ENCODE results near the gene CCDC34.
"Not testable (repeated sequence)": the region's sequence is repeated elsewhere in the genome, so short reads cannot be mapped to it uniquely, and the experiment has no call there.

CCDC34 gene

GRCh38 chr11:27361649-27362431, 1.2 kb downstream of the CCDC34 start:
- no peak for DNase-seq (ENCODE audit: low spot score)

GRCh38 chr11:27358296-27358695, 4.7 kb downstream of the CCDC34 start:
- DNase-seq (ENCODE audit: low spot score), result no peak

- no peak for DNase-seq (ENCODE audit: low spot score)
Observed at GRCh38 chr11:27357250-27357649, 5.8 kb downstream of the CCDC34 start.

- no peak for DNase-seq (ENCODE audit: low spot score)
Observed at GRCh38 chr11:27356624-27357222, 6.3 kb downstream of the CCDC34 start.

- no peak for DNase-seq (ENCODE audit: low spot score)
Observed at GRCh38 chr11:27355575-27356104, 7.4 kb downstream of the CCDC34 start.

- no peak for DNase-seq (ENCODE audit: low spot score)
Observed at GRCh38 chr11:27354359-27354965, 8.6 kb downstream of the CCDC34 start.

GRCh38 chr11:27353593-27354358, 9.2 kb downstream of the CCDC34 start:
- peak; percentile 18 for DNase-seq (ENCODE audit: low spot score)

GRCh38 chr11:27352781-27353180, 10.2 kb downstream of the CCDC34 start:
- DNase-seq (ENCODE audit: low spot score), result no peak

- DNase-seq (ENCODE audit: low spot score), result peak; percentile 20
Observed at GRCh38 chr11:27350511-27350910, 12.5 kb downstream of the CCDC34 start.

GRCh38 chr11:27349919-27350318, 13.1 kb downstream of the CCDC34 start:
- no peak for DNase-seq (ENCODE audit: low spot score)

- DNase-seq (ENCODE audit: low spot score), result no peak
Observed at GRCh38 chr11:27348340-27348873, 14.6 kb downstream of the CCDC34 start.

GRCh38 chr11:27347359-27348339, 15.4 kb downstream of the CCDC34 start:
- DNase-seq (ENCODE audit: low spot score), result no peak

- no peak for DNase-seq (ENCODE audit: low spot score)
Observed at GRCh38 chr11:27339941-27340340, 23.1 kb downstream of the CCDC34 start.

GRCh38 chr11:27334764-27335163, 28.3 kb downstream of the CCDC34 start:
- DNase-seq (ENCODE audit: low spot score), result not testable (repeated sequence)

- no peak for DNase-seq (ENCODE audit: low spot score)
Observed at GRCh38 chr11:27331981-27332380, 31.0 kb downstream of the CCDC34 start.

- no peak for DNase-seq (ENCODE audit: low spot score)
Observed at GRCh38 chr11:27330633-27331270, 32.3 kb downstream of the CCDC34 start.

- no peak for DNase-seq (ENCODE audit: low spot score)
Observed at GRCh38 chr11:27329867-27330632, 33.0 kb downstream of the CCDC34 start.

GRCh38 chr11:27328614-27329013, 34.4 kb downstream of the CCDC34 start:
- DNase-seq (ENCODE audit: low spot score), result no peak

- DNase-seq (ENCODE audit: low spot score), result not testable (repeated sequence)
Observed at GRCh38 chr11:27327064-27327463, 36.0 kb downstream of the CCDC34 start.
